Stimulated activated CD4-positive, alpha-beta T cell treated with anti-CD3 and anti-CD28 coated beads, Interleukin-2, amount 100 ng/mL, for 48 hours (primary cell): ENCODE data around the gene DGAT2.

ENCODE experiments used
- DNase-seq, 2 donors: peaks; one replicate each; pipeline ENCODE4 v3.0.0-alpha.2; 2020

The DGAT2 gene

GRCh38 chr11:75831915-75832502 lies 63.4 kb downstream of the DGAT2 start:
- DNase-seq: no peak

- no peak for DNase-seq
Measured at GRCh38 chr11:75834728-75835127, 66.2 kb downstream of the DGAT2 start.

DNA sequence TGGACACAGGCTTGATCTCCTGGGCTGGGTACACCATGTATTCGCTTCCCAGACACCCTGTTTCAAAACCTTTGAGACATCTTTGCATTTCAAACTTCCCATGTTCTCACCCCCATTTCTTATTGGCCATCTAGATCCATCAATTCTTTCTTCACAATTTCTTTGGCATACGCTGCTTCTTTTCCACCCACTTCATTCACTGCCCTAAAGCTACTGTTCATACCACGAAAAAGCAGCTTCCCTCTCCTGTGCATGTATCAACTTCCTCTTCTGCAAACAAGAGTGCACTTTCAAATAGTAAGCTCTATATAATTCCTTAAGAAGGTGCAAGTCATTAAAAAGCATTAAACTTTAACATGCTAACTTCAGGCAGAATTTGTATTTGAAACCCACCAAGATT lies 67.8 kb downstream of the DGAT2 start:
- no peak for DNase-seq

DNA sequence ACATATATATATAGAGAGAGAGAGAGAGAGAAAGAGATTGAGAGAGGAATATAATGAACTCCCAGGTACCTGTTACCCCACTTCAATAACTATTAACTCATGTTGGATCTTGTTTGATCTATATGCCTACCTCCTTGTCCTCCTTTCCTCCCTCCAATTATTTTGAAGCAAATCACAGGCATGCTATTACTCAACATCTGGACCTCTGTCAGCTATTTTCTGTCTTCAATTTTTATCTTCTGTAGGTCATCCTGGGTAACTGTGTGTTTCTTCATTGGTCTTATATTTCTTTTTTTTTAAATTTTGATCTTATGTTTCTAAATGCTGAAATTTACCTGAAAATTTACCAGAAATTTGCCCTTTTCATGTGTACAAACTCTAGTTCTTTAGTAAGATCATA lies 71.3 kb downstream of the DGAT2 start:
- no peak for DNase-seq

DNA sequence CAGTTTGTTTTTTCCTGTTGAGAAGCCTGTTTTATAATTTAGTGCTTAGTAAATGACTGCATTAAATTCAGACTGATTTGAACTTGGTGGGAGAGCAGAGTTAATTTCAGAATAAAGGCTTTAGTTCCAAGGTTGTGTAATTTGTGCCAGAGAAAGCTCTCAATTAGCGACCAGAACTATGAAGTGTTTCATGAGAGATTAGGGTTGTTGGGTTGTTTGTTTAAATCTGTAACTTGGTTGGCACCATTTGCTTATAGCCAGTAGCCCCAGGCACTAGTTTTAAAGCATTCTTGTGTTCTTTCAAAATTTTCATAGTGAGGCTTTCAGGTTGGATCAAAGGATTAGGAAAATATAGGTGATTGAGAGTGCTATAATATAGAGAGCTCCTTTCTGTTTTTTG lies 71.9 kb downstream of the DGAT2 start:
- no peak for DNase-seq

- DNase-seq: no peak
Measured at GRCh38 chr11:75841739-75842138, 73.2 kb downstream of the DGAT2 start.

DNA sequence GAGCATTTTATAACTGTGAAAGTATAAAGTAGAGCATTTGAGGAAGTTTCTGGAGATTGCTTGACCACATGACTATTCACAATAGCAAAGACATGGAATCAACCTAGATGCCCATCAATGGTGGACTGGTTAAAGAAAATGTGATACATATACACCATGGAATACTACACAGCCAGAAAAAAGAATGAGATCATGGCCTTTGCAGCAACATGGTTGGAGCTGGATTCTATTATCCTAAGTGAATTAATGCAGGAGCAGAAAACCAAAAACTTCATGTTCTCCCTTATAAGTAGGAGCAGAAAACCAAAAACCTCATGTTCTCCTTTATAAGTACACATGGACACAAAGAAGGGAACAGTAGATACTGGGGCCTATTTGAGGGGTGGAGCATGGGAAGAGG lies 76.7 kb downstream of the DGAT2 start:
- DNase-seq: no peak

- DNase-seq: no peak
Measured at GRCh38 chr11:75849894-75850293, 81.3 kb downstream of the DGAT2 start.

GRCh38 chr11:75850787-75851186 lies 82.2 kb downstream of the DGAT2 start:
- DNase-seq: no peak
